DND-41 (cell line): ENCODE measurements around the gene CEP164.

Experiments
- ATAC-seq: fragments of 200-7000 bp; cut with Tn5 transposase; 3 replicates; pipeline ENCODE4 v1.9.1; 2021; ENCODE audit warnings: low read depth; ENCODE audit not compliant: insufficient read depth
- DNase-seq: peaks from one replicate; pipeline ENCODE4 v3.0.0-alpha.2; 2020
- H2AFZ ChIP-seq: 2 replicates; pipeline ENCODE4 v1.6.0; 2012; ENCODE audit warnings: low read depth, low read length
- H3K27ac ChIP-seq: 2 replicates; pipeline ENCODE4 v1.5.1; 2012; ENCODE audit warnings: low read length, inconsistent platforms
- H3K27me3 ChIP-seq: fragments of 200-600 bp; sonication (generic); 2 replicates; pipeline ENCODE4 v1.6.0; 2012; ENCODE audit warnings: low read length, mild to moderate bottlenecking, inconsistent platforms; ENCODE audit not compliant: insufficient read depth, poor library complexity
- H3K36me3 ChIP-seq: 2 replicates; pipeline ENCODE4 v1.5.1; 2012; ENCODE audit warnings: low read length, inconsistent platforms; ENCODE audit not compliant: insufficient read depth
- H3K4me1 ChIP-seq: 2 replicates; pipeline ENCODE4 v1.5.1; 2012; ENCODE audit warnings: mild to moderate bottlenecking, low read length; ENCODE audit not compliant: insufficient read depth
- H3K4me2 ChIP-seq: 2 replicates; pipeline ENCODE4 v1.6.0; 2012; ENCODE audit warnings: mild to moderate bottlenecking, moderate library complexity, low read length, inconsistent platforms; ENCODE audit not compliant: insufficient read depth
- H3K4me3 ChIP-seq, 2 experiments: fragments of 200-600 bp in 1 of 2; shearing (Covaris generic) in 1 of 2; 2 replicates each; pipeline ENCODE4 v1.5.1; 2012 to 2016; ENCODE audit warnings: inconsistent platforms in 2 of 2, low read length in 2 of 2, mild to moderate bottlenecking in 2 of 2, low read depth in 1 of 2, moderate library complexity in 1 of 2
- H3K79me2 ChIP-seq: 2 replicates; pipeline ENCODE4 v1.6.0; 2012; ENCODE audit warnings: low read length, inconsistent platforms; ENCODE audit not compliant: insufficient read depth
- H3K9ac ChIP-seq: 2 replicates; pipeline ENCODE4 v1.6.0; 2012; ENCODE audit warnings: low read depth, mild to moderate bottlenecking, inconsistent platforms, low read length, moderate library complexity
- H3K9me3 ChIP-seq: 2 replicates; pipeline ENCODE4 v1.5.1; 2012; ENCODE audit warnings: low read length, moderate library complexity, mild to moderate bottlenecking, inconsistent platforms; ENCODE audit not compliant: insufficient read depth, severe bottlenecking
- H4K20me1 ChIP-seq: 2 replicates; pipeline ENCODE4 v1.6.0; 2012; ENCODE audit warnings: low read length; ENCODE audit not compliant: insufficient read depth
- EZH2 ChIP-seq: IDR thresholded peaks from 3 replicates; pipeline ENCODE4 v1.6.1; 2012; ENCODE audit warnings: borderline replicate concordance, low read depth, mild to moderate bottlenecking, moderate library complexity, low read length, inconsistent platforms; ENCODE audit not compliant: severe bottlenecking
- TF ChIP-seq, protein P1 (sequence below): IDR thresholded peaks from 2 replicates; pipeline ENCODE4 v1.5.1; 2012; ENCODE audit warnings: borderline replicate concordance, low read length, moderate library complexity, mild to moderate bottlenecking; ENCODE audit not compliant: poor library complexity, severe bottlenecking; ENCODE audit errors: extremely low read depth

Gene CEP164

DNA sequence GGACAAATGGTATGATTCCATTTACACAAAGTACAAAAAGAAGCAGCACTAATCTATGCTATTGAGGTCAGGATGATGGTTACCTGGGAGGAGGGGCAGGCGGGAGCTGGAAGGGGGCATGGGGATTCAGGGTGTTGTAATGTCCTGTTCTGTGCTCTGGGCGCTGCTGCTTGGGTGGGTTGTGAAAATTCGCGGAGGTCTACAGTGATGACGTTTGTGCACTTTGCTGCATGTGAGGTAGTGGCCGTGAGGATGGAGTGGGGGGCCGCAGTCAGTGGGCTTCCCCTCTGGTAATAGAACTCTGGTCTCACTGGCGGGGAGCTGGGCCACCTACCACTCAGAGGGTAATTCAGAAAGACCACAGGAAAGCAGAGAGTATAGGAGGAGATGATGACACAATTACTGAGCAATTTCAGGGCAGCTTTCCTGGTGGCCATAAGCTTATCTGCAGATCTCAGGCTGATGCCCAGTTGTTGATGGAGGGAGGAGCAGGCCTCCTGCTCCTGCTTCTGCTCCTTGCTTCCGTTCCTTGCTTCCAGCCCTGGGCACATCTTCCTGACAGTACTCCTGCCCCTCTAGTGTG is 121.5 kb downstream of the CEP164 start:
- ATAC-seq (no peak), DNase-seq (no peak)
- H3K9ac ChIP-seq, result no peak overlapping the region
- no peak overlapping the region for H2AFZ ChIP-seq
- no peak overlapping the region for H3K4me2 ChIP-seq
- no peaks in the 10 kb centered on the region for H3K36me3 ChIP-seq
- no peaks in the 10 kb centered on the region for H4K20me1 ChIP-seq
- no peaks in the 10 kb centered on the region for H3K4me1 ChIP-seq
- TF ChIP-seq, protein P1, sequence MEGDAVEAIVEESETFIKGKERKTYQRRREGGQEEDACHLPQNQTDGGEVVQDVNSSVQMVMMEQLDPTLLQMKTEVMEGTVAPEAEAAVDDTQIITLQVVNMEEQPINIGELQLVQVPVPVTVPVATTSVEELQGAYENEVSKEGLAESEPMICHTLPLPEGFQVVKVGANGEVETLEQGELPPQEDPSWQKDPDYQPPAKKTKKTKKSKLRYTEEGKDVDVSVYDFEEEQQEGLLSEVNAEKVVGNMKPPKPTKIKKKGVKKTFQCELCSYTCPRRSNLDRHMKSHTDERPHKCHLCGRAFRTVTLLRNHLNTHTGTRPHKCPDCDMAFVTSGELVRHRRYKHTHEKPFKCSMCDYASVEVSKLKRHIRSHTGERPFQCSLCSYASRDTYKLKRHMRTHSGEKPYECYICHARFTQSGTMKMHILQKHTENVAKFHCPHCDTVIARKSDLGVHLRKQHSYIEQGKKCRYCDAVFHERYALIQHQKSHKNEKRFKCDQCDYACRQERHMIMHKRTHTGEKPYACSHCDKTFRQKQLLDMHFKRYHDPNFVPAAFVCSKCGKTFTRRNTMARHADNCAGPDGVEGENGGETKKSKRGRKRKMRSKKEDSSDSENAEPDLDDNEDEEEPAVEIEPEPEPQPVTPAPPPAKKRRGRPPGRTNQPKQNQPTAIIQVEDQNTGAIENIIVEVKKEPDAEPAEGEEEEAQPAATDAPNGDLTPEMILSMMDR, result no peak
- TF ChIP-seq EZH2, result no peak
- no peak overlapping the region for H3K27ac ChIP-seq
- H3K27me3 ChIP-seq, result no peaks in the 10 kb centered on the region
- H3K9me3 ChIP-seq, result peaks cover under 1% of the 10 kb centered on the region
- H3K79me2 ChIP-seq, result no peaks in the 10 kb centered on the region
- H3K4me3 ChIP-seq, result no peak overlapping the region

DNA sequence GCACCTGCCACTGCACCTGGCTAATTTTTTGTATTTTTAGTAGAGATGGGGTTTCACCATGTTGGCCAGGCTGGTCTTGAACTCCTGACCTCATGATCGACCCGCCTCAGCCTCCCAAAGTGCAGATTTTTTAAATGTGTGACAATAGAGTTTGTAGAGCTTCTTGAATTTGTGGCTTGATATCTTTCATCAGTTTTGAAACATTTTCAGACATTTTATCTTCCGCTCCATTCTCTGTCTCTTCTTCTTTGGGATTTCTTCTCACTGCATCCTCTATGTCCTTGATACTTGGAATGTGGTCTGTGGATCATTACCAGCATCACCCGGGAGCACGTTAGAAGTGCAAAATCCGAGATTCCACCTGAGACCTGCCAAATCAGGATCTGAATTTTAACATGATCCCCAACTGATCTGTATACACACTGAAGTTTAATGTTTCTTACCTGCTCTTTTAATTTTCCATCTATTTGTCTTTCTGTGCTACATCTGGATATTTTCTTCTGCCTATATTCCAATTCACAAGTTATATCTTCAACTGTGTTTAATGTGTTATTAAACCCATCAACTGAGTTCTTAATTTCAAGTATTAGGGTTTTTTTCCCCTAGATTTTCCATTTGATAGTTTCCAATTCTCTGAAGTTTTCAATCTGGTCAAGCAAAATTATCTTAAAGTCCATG is 126.4 kb downstream of the CEP164 start:
- Histone ChIP-seq H3K9ac (no peak overlapping the region), H3K36me3 (peaks cover 8% of the 10 kb centered on the region; the same call in 1 of the 2 replicates), H3K79me2 (no peaks in the 10 kb centered on the region), H4K20me1 (no peaks in the 10 kb centered on the region), H3K4me2 (no peak overlapping the region), H2AFZ (no peak overlapping the region), H3K4me1 (no peaks in the 10 kb centered on the region), H3K27ac (no peak overlapping the region), H3K27me3 (no peaks in the 10 kb centered on the region), H3K9me3 (peaks cover 6% of the 10 kb centered on the region), H3K4me3 (no peak overlapping the region)
- TF ChIP-seq EZH2, result no peak
- TF ChIP-seq, protein P1, result no peak
- ATAC-seq, result no peak
- no peak for DNase-seq

DNA sequence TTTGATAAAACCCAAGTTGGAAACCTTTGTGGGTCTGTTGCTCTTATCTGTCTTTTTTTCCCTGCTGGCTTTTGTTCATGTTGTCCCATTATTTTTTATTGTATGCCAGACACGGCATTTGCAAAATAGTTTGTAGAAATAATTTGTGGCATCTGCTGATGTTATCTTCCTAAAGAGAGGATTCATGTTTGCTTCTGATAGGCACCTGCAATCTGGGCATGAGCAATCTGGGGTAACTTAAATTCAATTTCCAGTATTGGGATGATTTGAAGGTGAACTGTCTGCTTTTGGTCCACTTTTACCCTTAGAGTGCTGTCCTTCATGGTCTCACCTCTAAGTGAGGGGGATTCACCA is 126.9 kb downstream of the CEP164 start:
- Histone ChIP-seq H2AFZ (no peak overlapping the region), H3K36me3 (peaks cover 8% of the 10 kb centered on the region; the same call in 1 of the 2 replicates), H3K4me2 (no peak overlapping the region), H3K4me1 (no peaks in the 10 kb centered on the region), H3K27ac (no peak overlapping the region), H3K27me3 (no peaks in the 10 kb centered on the region), H3K9me3 (peaks cover 6% of the 10 kb centered on the region), H4K20me1 (no peaks in the 10 kb centered on the region; the same call in 1 of the 2 replicates), H3K9ac (no peak overlapping the region), H3K79me2 (no peaks in the 10 kb centered on the region), H3K4me3 (no peak overlapping the region)
- no peak for TF ChIP-seq EZH2
- TF ChIP-seq, protein P1, result no peak
- no peak for DNase-seq
- no peak for ATAC-seq
